NCI-H187 (cell line): ENCODE data around the gene SLC36A3.
A peak's percentile ranks its signal among the peaks of the same experiment; 100 is the strongest.
"Not testable (repeated sequence)": the region's sequence is repeated elsewhere in the genome, so short reads cannot be mapped to it uniquely, and the experiment has no call there.

ENCODE experiments used
- DNase-seq, 2 experiments: peaks; one replicate each; lab custom pipeline; 2025; lab: John Stamatoyannopoulos, UW

SLC36A3 gene

DNA sequence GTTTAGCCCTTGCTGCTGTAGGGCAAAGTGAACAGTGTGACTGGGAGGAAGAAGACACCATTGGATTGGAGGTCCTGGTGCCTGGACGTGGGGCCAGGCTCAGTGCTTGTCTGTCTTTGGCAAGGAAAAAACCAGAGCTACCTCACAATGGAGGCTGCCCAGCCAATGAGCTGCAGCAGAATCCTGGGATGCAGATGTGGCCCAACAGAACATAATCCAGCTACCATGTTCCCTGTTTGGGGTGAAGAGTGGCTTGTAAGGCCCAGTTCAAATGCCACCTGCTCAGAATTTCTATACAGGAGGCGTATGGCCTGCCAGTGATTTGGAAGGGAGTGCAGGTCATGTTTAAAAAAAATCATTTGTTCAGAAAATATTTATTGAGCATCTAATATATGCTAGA is at the start of gene SLC36A3:
TSS of gene SLC36A3 (minus strand) at position 101 of the 400 bp plus-strand sequence. CDS start 412 bp downstream, outside the sequence.
- no peak for DNase-seq

DNA sequence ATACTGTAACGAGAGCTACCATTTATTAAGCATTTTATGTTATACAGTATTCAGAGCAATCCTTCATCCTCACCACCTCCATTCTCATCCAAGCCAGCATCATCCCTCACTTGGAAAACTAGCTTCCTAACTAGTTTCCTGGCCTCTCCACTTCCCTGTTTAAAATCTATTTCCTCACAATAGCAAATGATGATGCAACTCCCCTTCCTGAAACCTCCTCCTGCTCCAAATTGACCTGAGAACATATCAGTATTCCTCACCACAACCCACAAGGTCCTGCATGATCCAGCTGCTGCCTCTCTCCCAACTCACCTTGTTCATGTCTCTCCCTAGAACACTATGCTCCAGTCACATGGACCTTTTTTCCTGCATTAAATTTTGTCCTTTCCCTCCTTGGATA is 48.1 kb upstream of the SLC36A3 start:
- DNase-seq: no peak

DNA sequence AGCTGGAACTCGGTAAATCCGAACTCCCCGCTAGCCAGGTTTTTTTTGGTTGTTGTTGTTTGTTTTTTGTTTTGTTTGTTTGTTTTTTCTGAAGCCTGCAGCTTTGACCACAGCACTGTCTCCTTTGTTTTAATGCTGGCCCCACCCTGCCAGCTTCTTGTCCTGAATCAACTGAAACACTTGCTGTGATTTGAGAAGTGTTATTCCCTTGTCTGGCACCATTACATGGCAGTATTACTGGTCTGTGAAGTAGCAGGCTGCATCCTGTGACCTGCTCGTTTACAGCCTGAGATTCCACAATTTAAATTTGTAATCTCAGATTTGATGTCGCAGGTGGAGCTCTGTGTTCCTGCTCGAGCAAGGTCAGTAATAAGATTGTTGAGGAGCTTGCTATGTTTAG is 45.2 kb upstream of the SLC36A3 start:
- no peak for DNase-seq

DNA sequence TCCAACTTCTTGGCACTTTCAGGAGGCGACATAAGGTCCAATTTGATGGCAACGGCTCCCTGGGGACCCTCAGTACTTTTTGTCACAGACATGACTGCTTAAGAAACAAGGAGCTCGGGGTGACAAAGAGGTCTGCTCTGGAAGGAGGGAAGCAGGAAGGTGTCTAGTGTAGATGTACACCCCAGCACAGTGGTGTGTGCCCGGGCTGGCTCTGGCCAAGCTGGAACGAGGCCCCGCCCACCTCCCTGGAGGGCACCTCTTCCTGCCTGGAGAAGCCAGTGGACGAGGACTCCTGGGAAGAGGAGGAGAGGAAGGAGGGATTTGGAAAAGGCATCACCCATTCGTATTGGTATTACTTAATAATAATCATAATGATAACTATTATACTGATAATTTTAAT is 43.8 kb upstream of the SLC36A3 start, which contains the start of gene SLC36A2:
TSS of gene SLC36A2 (minus strand) at position 191 of the 400 bp plus-strand sequence. CDS start at position 92, 99 bp downstream.
- no peak for DNase-seq

GRCh38 chr5:151345808-151346478 is 42.4 kb upstream of the SLC36A3 start:
- DNase-seq: no peak

DNA sequence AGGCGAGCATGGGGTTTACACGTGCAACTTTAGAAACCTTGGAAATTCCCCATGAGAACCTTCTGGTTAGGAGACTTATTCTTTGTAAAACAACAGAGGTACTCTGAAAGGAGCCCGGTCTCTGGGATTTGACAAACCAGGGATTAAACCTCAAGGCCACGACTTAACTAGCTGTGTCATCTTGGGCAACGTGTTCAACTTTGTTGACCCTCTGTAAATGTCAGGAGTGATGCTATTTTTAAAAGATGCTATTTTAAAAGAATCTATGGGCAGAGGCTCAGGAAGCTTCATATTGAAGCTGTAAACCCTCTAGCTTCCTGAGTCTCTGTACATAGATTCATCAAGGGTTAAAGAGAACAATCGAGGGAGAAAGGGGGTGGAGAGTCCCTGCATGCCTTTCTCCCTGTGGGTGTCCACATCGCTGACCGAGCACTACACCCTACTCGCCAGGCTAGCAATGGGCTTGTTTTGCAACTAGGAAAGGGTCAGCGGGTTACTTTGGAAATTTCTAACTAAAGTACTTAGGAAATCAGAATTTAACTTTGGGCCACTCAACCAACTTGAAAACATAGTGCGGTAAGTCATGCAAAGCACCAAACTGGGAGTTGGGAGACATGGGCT is 41.7 kb upstream of the SLC36A3 start:
- DNase-seq: no peak

DNA sequence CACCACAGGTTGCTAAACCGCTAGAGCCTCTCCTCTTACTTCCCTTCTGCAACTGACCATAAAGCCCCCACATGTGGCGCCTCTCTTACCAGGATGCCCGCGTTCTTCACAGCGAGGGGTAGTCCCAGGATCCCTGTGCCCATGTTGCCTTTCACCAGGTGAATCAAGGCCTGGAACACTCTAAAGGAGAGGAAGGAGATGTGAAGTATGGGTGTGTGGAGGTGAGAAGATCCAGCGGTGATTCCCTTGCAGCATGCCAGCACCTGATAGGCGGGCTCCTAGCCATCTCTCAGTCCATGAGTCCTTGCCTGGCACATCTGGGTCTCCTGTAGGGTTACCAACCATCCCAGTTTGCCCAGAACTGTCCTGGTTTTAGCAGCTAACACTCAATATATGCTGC is 40.5 kb upstream of the SLC36A3 start:
- no peak for DNase-seq

GRCh38 chr5:151340004-151340403 is 36.4 kb upstream of the SLC36A3 start:
- DNase-seq: no peak

- DNase-seq: no peak
These were observed 35.2 kb upstream of the SLC36A3 start for GRCh38 chr5:151338734-151339133.

DNA sequence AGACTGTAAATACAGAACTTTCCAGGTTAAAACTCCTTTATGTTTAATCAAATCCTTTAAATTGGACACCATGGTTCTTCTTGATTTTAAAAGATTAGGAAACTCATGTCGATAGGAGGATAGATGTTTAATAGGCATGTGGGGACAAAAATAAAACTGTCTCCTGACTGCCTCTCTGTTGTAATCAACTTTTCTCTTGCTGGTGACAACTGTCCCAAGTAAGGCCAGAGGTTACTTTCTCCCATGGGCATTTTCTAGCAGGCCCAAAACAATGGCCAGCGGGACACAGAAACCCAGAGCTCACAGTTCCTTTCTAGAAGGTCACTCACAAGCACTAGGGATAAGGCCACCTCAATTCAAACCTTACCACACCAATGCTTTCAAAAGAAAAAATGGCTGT is 29.3 kb upstream of the SLC36A3 start:
- no peak for DNase-seq

GRCh38 chr5:151328734-151329133 is 25.2 kb upstream of the SLC36A3 start:
- no peak for DNase-seq

DNA sequence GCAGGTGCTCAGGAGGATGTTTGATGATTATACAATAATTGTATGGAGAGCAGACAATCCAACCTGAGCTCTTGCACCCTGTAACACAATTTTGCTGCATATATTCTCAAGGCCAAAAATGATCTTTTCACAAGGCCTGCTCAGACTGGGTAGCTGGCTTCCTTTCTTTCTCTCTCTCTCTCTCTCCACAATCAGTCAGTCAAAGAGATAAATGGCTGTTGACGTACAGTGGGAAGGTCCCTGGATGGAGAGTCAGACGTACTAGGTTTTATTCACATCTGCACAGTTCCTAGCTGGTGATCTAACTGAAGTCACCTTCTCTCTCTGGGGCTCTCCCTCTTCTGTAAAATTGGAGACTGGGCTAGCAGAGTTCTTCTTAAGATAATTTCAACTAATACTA is 24.0 kb upstream of the SLC36A3 start:
- DNase-seq: no peak

GRCh38 chr5:151326266-151326665 is 22.7 kb upstream of the SLC36A3 start:
- DNase-seq: no peak

DNA sequence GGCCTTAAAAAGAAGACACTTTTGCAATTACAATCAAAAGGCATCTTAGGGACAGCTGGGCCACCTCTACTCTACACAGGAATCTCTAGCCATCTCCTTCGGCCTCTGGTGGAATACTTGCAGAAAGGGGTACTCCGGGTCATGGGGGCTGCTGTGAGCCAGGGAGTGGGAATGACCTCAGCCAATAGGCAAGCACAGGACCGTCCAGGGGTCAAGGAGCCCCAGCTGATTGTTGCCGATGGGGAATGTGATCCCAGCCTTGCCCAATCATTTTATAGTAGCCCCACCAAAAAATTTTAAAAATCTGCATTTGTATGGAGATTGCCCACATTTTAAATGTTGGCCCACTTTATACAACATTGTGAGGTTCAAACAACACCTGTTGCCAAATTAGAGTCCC is 16.9 kb upstream of the SLC36A3 start:
- DNase-seq: no peak

DNA sequence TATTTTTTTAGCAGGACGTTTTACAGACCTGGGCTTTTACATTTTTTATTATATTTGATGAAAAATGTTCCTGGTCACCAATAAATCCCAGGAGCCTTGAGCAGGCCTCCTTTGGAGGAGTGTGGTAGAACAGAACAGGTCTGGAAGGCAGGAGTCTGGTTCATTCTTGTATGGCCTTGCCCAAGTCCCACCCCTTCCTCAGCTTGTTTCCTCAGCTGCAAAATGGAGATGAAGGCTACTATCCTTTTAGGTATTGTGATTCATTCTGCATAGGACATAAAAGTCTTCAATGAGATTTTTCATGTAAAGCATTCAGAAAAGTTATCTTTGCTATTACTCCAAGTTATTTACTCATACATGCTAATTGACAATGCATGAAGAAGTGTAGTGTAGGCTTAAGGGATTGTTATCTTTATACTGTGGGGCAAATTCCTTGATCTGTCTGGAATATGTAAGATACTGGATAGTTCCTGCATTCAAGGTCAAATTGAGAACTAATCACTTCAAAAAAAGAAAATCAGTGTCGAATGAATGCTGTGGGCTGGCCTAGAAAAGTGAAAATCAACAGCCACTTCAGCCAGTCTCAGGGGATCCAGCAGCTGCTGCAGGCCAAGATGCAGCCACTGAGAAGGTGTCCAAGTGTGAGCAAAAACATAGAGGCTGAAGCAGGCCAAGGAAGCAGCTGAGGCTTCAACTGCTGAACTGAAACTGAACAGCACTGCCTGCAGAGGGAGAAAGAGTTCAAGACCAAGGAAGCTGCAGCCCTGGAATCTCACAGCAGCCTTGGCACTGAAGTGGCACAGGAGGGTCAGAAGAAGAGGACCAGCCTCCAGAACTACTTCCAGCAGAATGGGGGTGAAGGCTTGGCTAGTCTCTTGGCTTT is 15.5 kb upstream of the SLC36A3 start:
- DNase-seq: peak; percentile 16 to 41

- DNase-seq: no peak
These were observed 14.3 kb upstream of the SLC36A3 start for GRCh38 chr5:151317871-151318270.

GRCh38 chr5:151315998-151316597 is 12.5 kb upstream of the SLC36A3 start:
- DNase-seq: peak; percentile 16 to 19

GRCh38 chr5:151313357-151313756 is 9.8 kb upstream of the SLC36A3 start:
- DNase-seq: no peak

GRCh38 chr5:151312756-151313324 is 9.3 kb upstream of the SLC36A3 start:
- no peak for DNase-seq

- DNase-seq: no peak
These were observed 7.4 kb upstream of the SLC36A3 start for GRCh38 chr5:151310932-151311331.

- DNase-seq: not testable (repeated sequence)
These were observed 6.3 kb upstream of the SLC36A3 start for GRCh38 chr5:151309821-151310220.

GRCh38 chr5:151309266-151309665 is 5.7 kb upstream of the SLC36A3 start:
- DNase-seq: not testable (repeated sequence)
